Measurements from ENCODE around the gene TBPL1.

GRCh38 chr6:134002821-134003220, 49.8 kb downstream of the TBPL1 start:
- no peak for TF ChIP-seq POLR2A (IDR thresholded peaks at IDR 0.05)
- TF ChIP-seq, protein P1, sequence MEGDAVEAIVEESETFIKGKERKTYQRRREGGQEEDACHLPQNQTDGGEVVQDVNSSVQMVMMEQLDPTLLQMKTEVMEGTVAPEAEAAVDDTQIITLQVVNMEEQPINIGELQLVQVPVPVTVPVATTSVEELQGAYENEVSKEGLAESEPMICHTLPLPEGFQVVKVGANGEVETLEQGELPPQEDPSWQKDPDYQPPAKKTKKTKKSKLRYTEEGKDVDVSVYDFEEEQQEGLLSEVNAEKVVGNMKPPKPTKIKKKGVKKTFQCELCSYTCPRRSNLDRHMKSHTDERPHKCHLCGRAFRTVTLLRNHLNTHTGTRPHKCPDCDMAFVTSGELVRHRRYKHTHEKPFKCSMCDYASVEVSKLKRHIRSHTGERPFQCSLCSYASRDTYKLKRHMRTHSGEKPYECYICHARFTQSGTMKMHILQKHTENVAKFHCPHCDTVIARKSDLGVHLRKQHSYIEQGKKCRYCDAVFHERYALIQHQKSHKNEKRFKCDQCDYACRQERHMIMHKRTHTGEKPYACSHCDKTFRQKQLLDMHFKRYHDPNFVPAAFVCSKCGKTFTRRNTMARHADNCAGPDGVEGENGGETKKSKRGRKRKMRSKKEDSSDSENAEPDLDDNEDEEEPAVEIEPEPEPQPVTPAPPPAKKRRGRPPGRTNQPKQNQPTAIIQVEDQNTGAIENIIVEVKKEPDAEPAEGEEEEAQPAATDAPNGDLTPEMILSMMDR (IDR thresholded peaks at IDR 0.05) = no peak

Measured in uterus (tissue), 2 donors.